Fibroblast of upper back skin (primary cell): ENCODE measurements around the gene BIRC7.

ENCODE experiments used
- DNase-seq: peaks from one replicate; pipeline ENCODE4 v3.0.0-alpha.2; 2013

BIRC7 gene

GRCh38 chr20:63226042-63226943 is 9.4 kb upstream of the BIRC7 start:
- no peak for DNase-seq

- no peak for DNase-seq
Observed at GRCh38 chr20:63227260-63227659, 8.4 kb upstream of the BIRC7 start.

- no peak for DNase-seq
Observed at GRCh38 chr20:63228806-63229205, 6.9 kb upstream of the BIRC7 start.

- DNase-seq: peak; percentile 70
Observed at GRCh38 chr20:63230800-63231268, 4.9 kb upstream of the BIRC7 start.

- peak; percentile 91 for DNase-seq
Observed at GRCh38 chr20:63232235-63233060, 3.3 kb upstream of the BIRC7 start.

- no peak for DNase-seq
Observed at GRCh38 chr20:63233061-63233344, 2.7 kb upstream of the BIRC7 start.

GRCh38 chr20:63233924-63234323 is 1.8 kb upstream of the BIRC7 start:
- DNase-seq: no peak

- DNase-seq: no peak
Observed at GRCh38 chr20:63234693-63235398, 859 bp upstream of the BIRC7 start.

GRCh38 chr20:63236116-63236837 is 572 bp downstream of the BIRC7 start:
- DNase-seq: no peak

GRCh38 chr20:63238031-63238430 is 2.3 kb downstream of the BIRC7 start:
- no peak for DNase-seq

- DNase-seq: no peak
Observed at GRCh38 chr20:63238514-63239125, 2.9 kb downstream of the BIRC7 start.

- no peak for DNase-seq
Observed at GRCh38 chr20:63239431-63239830, 3.7 kb downstream of the BIRC7 start.

GRCh38 chr20:63240004-63240403 is 4.3 kb downstream of the BIRC7 start:
- no peak for DNase-seq

- DNase-seq: no peak
Observed at GRCh38 chr20:63241272-63241671, 5.6 kb downstream of the BIRC7 start.

GRCh38 chr20:63242736-63243135 is 7.0 kb downstream of the BIRC7 start:
- DNase-seq: no peak

GRCh38 chr20:63243604-63244247 is 8.0 kb downstream of the BIRC7 start:
- no peak for DNase-seq

- no peak for DNase-seq
Observed at GRCh38 chr20:63244468-63244867, 8.8 kb downstream of the BIRC7 start.

GRCh38 chr20:63246490-63247288 is 11.0 kb downstream of the BIRC7 start:
- no peak for DNase-seq

- no peak for DNase-seq
Observed at GRCh38 chr20:63247671-63248228, 12.0 kb downstream of the BIRC7 start.

GRCh38 chr20:63248835-63249591 is 13.3 kb downstream of the BIRC7 start:
- DNase-seq: no peak
